ENCODE results near the gene INO80E.

DNA sequence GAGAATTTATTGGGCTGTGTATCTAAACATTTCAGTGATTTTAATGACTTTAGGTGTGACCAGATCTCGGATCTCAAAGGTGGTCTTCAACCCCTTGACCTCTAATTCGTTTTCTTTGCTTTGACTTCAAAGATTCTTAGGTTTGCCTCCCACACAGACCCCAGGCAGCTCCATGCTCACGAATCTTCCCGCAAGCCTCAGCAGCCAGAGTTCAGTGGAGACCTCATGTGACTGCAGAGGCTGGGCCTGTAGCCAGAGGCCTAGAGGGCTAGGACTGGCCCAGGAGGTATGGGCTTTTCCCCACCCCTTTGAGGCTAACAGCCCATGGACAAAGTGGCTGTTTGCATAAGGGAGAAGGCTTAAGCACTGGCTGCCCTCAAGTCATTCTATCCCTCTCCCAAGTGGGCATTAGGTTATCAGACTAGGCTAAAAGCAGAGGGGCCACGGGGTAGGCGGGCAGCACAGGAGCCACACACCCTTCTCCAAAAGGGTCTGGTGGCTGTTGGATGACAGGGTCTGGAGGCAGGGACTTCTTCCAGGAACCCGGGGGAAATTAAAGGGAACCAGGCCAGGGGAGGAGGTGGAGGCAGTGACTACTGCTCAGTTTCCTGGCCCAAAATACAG, 3.6 kb upstream of the INO80E start:
- TF ChIP-seq, protein P1, sequence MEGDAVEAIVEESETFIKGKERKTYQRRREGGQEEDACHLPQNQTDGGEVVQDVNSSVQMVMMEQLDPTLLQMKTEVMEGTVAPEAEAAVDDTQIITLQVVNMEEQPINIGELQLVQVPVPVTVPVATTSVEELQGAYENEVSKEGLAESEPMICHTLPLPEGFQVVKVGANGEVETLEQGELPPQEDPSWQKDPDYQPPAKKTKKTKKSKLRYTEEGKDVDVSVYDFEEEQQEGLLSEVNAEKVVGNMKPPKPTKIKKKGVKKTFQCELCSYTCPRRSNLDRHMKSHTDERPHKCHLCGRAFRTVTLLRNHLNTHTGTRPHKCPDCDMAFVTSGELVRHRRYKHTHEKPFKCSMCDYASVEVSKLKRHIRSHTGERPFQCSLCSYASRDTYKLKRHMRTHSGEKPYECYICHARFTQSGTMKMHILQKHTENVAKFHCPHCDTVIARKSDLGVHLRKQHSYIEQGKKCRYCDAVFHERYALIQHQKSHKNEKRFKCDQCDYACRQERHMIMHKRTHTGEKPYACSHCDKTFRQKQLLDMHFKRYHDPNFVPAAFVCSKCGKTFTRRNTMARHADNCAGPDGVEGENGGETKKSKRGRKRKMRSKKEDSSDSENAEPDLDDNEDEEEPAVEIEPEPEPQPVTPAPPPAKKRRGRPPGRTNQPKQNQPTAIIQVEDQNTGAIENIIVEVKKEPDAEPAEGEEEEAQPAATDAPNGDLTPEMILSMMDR (IDR thresholded peaks at IDR 0.05 in 8 of 11, conservative IDR thresholded peaks at IDR 0.05 in 3 of 11): no peak
- TF ChIP-seq POLR2AphosphoS5 (IDR thresholded peaks at IDR 0.05): peak in 1 of 3 donors; percentile 18
- no peak for TF ChIP-seq POLR2A (IDR thresholded peaks at IDR 0.05)
